HFF-Myc (cell line): ENCODE measurements around the gene CACNA2D3.
"Not testable (repeated sequence)": the region's sequence is repeated elsewhere in the genome, so short reads cannot be mapped to it uniquely, and the experiment has no call there.

Source experiments
- DNase-seq: peaks from one replicate; pipeline ENCODE4 v3.0.0-alpha.2; 2011; ENCODE audit warnings: low read depth; ENCODE audit errors: extremely low read depth
- H3K4me3 ChIP-seq: replicated peaks from 2 replicates; pipeline ENCODE4 v1.5.1; 2011; ENCODE audit warnings: low read depth, mild to moderate bottlenecking, control low read depth, low read length
- TF ChIP-seq, protein P1 (sequence below): IDR thresholded peaks from 2 replicates; pipeline ENCODE4 v1.5.1; 2012; ENCODE audit warnings: mild to moderate bottlenecking, low read depth, low read length, control low read depth; ENCODE audit errors: missing control alignments

The CACNA2D3 gene

DNA sequence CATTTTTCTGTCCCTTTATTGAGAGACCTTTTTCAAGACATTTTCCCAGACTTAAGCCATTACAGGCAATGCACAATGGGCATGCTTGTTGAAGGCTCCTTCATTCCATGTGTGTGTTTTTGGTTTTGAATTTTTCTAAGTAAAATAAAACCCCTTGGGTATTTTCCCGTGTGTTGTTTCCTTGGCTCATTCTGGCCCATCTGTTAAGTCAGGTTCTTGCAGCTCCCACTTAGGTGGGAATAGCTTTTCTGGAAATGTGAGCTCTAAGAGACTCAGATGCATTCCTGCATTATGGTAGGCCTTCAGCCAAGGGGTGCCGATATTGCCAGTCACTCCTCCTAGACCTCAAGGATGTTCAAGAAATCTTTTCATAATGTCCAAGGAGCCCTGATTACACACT, 314.9 kb downstream of the CACNA2D3 start:
- DNase-seq = no peak
- TF ChIP-seq, protein P1, sequence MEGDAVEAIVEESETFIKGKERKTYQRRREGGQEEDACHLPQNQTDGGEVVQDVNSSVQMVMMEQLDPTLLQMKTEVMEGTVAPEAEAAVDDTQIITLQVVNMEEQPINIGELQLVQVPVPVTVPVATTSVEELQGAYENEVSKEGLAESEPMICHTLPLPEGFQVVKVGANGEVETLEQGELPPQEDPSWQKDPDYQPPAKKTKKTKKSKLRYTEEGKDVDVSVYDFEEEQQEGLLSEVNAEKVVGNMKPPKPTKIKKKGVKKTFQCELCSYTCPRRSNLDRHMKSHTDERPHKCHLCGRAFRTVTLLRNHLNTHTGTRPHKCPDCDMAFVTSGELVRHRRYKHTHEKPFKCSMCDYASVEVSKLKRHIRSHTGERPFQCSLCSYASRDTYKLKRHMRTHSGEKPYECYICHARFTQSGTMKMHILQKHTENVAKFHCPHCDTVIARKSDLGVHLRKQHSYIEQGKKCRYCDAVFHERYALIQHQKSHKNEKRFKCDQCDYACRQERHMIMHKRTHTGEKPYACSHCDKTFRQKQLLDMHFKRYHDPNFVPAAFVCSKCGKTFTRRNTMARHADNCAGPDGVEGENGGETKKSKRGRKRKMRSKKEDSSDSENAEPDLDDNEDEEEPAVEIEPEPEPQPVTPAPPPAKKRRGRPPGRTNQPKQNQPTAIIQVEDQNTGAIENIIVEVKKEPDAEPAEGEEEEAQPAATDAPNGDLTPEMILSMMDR = no peak
- H3K4me3 ChIP-seq = no peak overlapping the region

DNA sequence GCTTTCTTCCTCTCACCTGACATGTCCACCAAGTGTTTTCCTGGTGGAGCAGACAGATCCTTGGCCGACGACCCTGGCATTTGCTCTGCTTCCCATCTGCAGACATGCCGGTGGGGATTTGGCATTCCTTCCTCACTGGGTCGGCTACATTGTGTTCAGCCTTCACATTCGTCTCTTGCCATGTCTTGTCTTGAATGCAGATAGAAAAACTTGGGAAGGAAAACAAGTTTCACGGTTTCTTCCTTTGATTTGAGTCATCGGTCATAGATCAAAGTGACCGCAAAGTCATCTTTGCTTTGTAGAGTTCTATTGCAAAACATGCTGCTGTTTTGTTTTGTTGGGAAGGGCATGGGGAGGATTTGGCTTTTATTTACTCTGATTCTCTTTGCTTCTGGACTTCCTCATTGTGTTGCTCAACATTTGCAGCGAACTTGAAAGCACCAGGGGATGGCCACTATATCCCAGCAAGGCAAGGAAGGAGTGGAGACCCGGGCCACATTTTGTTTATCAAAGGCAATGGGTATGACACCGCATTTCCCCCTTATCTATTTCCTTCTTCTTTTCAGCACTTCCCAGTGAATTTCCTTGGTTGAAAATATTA, 321.3 kb downstream of the CACNA2D3 start:
- no peak overlapping the region for H3K4me3 ChIP-seq
- no peak for DNase-seq
- TF ChIP-seq, protein P1 = no peak

DNA sequence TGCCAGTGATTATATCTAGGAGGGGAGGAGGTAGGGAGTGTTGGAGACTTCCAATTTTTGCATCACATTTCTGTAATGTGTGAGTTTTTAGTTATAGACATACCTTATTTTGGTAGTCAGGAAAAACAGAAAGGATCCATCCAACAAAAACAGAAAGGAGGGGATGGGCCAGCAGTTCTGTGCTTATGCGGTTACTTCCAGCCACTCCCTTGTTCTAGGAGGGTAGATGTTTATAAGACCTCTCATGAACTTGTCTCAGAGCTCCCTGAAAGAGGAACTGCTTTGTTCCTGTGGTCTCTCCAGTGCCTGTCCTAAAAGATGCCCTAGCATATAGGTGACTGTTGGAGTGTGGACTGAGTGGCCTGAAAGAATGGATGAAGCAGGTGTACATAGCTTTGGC, 323.3 kb downstream of the CACNA2D3 start:
- no peak overlapping the region for H3K4me3 ChIP-seq
- no peak for DNase-seq
- TF ChIP-seq, protein P1 = no peak

DNA sequence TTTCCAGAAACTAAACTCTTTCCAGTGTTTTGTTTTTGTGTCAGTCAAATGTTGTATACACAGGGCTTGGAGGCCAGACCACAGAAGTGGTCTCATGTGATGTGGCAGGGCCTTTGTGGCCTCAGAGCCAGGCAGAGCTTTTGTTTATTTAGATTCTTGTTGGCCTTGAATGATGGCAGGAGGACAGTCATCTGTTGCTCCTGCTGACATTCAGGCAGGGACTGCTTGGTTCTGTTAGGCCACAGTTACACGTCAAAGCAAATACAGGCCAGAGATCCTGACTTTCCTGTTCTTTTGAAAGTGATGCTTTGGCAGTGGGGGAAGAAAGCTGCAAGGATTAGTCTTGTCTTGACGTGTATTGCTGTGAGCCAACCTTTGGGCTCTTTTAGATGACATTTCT, 325.1 kb downstream of the CACNA2D3 start:
- H3K4me3 ChIP-seq = no peak overlapping the region
- TF ChIP-seq, protein P1 = no peak
- no peak for DNase-seq

DNA sequence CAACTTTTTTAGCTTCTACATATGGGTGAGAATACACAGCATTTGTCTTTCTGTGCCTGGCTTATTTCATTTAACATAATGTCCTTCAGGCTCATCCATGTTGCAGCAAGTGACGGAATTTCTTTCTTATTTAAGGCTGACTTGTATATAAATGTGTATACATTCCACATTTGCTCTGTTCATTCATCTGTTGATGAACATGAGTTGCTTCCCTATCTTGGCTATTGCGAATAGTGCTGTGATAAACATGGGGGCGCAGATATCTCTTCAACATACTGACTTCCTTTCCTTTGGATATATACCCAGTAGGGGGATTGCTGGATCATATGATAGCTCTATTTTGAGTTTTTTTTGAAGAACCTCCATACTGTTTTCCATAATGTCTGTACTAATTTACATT, 332.5 kb downstream of the CACNA2D3 start:
- no peak for DNase-seq
- TF ChIP-seq, protein P1 = no peak
- no peak overlapping the region for H3K4me3 ChIP-seq

DNA sequence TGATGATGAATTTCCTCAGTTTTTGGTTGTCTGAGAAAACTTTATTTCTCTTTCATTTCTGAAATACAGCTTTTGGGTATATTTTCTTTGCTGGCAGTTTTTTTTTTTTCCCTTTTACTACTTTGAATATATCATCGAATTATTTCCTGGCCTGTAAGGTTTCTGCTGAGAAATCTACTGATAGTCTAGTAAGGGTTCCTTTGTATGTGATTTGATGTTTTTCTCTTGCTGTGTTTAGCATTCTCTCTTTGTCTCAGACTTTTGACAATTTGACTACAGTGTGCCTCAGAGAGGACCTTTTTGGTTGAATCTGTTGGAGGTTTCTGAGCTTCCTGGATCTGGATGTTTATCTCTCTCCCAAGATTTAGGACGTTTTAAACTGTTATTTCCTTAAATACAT, 336.0 kb downstream of the CACNA2D3 start:
- H3K4me3 ChIP-seq = no peak overlapping the region
- TF ChIP-seq, protein P1 = no peak
- DNase-seq = no peak

DNA sequence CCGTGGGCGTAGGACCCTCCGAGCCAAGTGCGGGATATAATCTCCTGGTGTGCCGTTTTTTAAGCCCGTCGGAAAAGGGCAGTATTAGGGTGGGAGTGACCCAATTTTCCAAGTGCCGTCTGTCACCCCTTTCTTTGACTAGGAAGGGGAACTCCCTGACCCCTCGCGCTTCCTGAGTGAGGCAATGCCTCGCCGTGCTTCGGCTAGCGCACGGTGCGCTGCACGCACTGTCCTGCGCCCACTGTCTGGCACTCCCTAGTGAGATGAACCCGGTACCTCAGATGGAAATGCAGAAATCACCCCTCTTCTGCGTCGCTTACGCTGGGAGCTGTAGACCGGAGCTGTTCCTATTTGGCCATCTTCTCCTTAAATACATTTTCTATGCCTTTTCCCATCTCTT, 342.2 kb downstream of the CACNA2D3 start:
- not testable (repeated sequence) for H3K4me3 ChIP-seq, DNase-seq

DNA sequence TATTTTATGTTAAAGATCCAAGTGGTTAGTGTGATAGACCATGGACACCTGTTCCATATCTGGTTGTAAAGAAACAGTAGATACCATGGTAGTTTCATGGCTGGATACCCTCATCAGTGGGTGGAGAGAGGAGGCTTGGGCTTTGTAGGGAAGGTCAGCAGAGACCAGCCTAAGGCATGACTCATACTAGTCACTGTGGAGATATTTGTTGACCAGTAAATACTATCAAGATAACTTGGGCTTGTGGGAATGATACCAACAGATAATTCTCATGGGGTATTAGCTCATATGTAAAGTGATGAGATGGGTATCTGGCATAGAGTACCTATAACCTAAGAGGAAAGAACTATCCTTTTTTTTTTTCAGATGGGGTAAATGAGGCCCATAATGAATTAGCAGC, 354.5 kb downstream of the CACNA2D3 start:
- DNase-seq = no peak
- no peak overlapping the region for H3K4me3 ChIP-seq
- TF ChIP-seq, protein P1 = no peak
